Left ventricle myocardium inferior (tissue), 1 donor: ENCODE measurements around the gene SARM1. TPM values are rescaled to one million over a fixed set of nuclear protein-coding genes. Genes with fewer than 3 reads are reported as not detected.

ENCODE experiments used
- DNase-seq: peaks from one replicate; pipeline ENCODE4 v3.0.0-alpha.2; 2020
- H3K27ac ChIP-seq: fragments of 200-600 bp; replicated peaks from 2 replicates; pipeline ENCODE4 v1.8.0; 2021
- H3K27me3 ChIP-seq: fragments of 200-600 bp; 2 replicates; pipeline ENCODE4 v1.8.0; 2021; ENCODE audit warnings: low read depth
- H3K36me3 ChIP-seq: fragments of 200-600 bp; 2 replicates; pipeline ENCODE4 v1.8.0; 2021
- H3K4me1 ChIP-seq: fragments of 200-600 bp; 2 replicates; pipeline ENCODE4 v1.8.0; 2021
- H3K4me3 ChIP-seq: fragments of 200-600 bp; 2 replicates; pipeline ENCODE4 v1.8.0; 2021; ENCODE audit warnings: mild to moderate bottlenecking, moderate library complexity
- H3K9me3 ChIP-seq: fragments of 200-600 bp; replicated peaks from 2 replicates; pipeline ENCODE4 v1.8.0; 2021
- intact Hi-C: fragments of 100-400 bp; cut with micrococcal nuclease; formaldehyde crosslinking; loops from one replicate; pipeline ENCODE4 v1.11.0; 2022
- total RNA-seq: library from RNA; stranded (reverse); fragmentation: NEBNext Ultra II Directional; extraction: Animal tissue kit (Norgen Biotek cat#: 25700); gene quantifications from one replicate; pipeline ENCODE4 v1.2.1, GENCODE V29; 2021
- TF ChIP-seq, protein P1 (sequence below): fragments of 200-600 bp; IDR thresholded peaks from 2 replicates; pipeline ENCODE4 v1.8.0; 2021; ENCODE audit warnings: antibody characterized with exemption, mild to moderate bottlenecking, borderline replicate concordance
- donor health status: DM: no; HTN: yes; CAD: no; lungs with severe emphysema.

Gene SARM1
- total RNA-seq, 1 donor from 2014 or later: 5.1 TPM

DNA sequence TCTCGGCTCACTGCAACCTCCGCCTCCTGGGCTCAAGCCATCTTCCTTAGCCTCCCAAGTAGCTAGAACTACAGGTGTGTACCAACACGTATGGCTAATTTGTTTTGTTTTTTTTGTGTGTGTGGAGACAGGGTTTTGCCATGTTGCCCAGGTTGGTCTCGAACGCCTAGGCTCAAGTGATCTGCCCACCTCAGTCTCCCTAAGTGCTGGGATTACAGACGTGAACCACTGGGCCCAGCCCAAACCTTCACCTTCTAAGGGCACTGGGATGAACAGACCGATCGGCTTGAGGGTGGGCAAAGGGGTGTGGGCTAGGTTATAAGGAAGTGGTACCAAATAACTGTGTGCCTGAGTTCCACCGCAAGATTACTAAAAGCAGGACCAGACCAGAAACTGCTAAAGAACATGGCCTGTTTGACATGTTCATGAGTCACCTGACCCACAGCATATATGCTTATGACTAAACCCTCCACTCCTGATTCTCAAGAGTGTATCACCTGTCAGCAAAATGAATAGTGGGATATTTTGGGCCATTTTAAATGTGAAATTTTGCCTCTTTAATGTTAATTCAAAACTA, 44.4 kb upstream of the SARM1 start:
- Histone ChIP-seq H3K27ac (no peak overlapping the region), H3K36me3 (peaks cover 43% of the 10 kb centered on the region), H3K9me3 (no peaks in the 10 kb centered on the region), H3K4me1 (no peaks in the 10 kb centered on the region), H3K27me3 (no peaks in the 10 kb centered on the region), H3K4me3 (no peak overlapping the region)
- DNase-seq: no peak
- intact Hi-C loops: no loop called here
- TF ChIP-seq, protein P1, sequence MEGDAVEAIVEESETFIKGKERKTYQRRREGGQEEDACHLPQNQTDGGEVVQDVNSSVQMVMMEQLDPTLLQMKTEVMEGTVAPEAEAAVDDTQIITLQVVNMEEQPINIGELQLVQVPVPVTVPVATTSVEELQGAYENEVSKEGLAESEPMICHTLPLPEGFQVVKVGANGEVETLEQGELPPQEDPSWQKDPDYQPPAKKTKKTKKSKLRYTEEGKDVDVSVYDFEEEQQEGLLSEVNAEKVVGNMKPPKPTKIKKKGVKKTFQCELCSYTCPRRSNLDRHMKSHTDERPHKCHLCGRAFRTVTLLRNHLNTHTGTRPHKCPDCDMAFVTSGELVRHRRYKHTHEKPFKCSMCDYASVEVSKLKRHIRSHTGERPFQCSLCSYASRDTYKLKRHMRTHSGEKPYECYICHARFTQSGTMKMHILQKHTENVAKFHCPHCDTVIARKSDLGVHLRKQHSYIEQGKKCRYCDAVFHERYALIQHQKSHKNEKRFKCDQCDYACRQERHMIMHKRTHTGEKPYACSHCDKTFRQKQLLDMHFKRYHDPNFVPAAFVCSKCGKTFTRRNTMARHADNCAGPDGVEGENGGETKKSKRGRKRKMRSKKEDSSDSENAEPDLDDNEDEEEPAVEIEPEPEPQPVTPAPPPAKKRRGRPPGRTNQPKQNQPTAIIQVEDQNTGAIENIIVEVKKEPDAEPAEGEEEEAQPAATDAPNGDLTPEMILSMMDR: no peak

DNA sequence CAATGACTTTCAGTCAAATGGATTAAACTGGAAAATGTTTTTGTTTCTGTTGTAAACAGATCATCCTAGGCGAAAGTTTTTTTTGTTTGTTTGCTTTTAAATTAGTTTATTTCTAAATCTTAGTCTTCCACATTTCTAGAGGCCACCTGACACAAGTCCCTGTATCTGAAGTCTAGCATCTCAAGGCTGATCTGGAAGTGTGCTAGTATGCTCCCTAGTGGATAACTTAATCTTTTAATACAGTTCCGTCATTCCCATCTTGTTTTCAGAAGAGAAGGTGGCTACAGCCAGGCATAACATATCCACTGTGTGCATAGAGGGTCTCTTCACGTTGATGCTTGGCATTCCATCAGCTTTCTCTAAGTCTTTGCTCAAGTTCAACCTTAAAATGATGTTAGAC, 43.8 kb upstream of the SARM1 start:
- Histone ChIP-seq H3K4me1 (no peaks in the 10 kb centered on the region), H3K4me3 (no peak overlapping the region), H3K36me3 (peaks cover 46% of the 10 kb centered on the region), H3K27ac (no peak overlapping the region), H3K9me3 (no peaks in the 10 kb centered on the region), H3K27me3 (no peaks in the 10 kb centered on the region)
- TF ChIP-seq, protein P1: no peak
- no peak for DNase-seq
- intact Hi-C loops: no loop called here

DNA sequence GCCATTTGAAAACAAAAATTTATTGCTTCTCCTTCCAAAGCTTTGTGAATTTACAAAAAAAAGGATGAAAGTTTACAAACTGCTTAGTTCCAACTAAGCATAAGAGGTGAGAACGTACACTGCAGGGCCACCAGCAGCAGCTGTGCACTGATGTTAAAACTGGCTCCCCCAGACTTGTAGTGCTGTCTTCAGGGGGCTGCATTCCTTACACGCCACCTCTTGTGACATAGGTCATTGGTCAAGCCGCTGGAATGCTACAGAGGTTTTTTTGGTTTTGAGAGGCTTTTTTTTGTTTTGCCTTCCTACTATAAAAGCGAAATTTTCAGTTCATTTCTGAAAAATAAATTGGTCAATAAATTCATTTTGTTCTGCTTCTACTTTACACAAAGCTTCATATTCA, 43.2 kb upstream of the SARM1 start:
- H3K4me3 ChIP-seq: no peak overlapping the region
- no peak overlapping the region for H3K27ac ChIP-seq
- peaks cover 4% of the 10 kb centered on the region for H3K4me1 ChIP-seq
- H3K27me3 ChIP-seq: no peaks in the 10 kb centered on the region
- intact Hi-C loops: no loop called here
- DNase-seq: no peak
- no peaks in the 10 kb centered on the region for H3K9me3 ChIP-seq
- TF ChIP-seq, protein P1: no peak
- H3K36me3 ChIP-seq: peaks cover 46% of the 10 kb centered on the region

- Histone ChIP-seq H3K27me3 (no peaks in the 10 kb centered on the region), H3K4me1 (peaks cover 24% of the 10 kb centered on the region), H3K36me3 (peaks cover 46% of the 10 kb centered on the region), H3K27ac (no peak overlapping the region), H3K4me3 (no peak overlapping the region), H3K9me3 (no peaks in the 10 kb centered on the region)
- intact Hi-C loops: no loop called here
- no peak for DNase-seq
- TF ChIP-seq, protein P1: no peak
These were observed 40.8 kb upstream of the SARM1 start for GRCh38 chr17:28330671-28331070.

DNA sequence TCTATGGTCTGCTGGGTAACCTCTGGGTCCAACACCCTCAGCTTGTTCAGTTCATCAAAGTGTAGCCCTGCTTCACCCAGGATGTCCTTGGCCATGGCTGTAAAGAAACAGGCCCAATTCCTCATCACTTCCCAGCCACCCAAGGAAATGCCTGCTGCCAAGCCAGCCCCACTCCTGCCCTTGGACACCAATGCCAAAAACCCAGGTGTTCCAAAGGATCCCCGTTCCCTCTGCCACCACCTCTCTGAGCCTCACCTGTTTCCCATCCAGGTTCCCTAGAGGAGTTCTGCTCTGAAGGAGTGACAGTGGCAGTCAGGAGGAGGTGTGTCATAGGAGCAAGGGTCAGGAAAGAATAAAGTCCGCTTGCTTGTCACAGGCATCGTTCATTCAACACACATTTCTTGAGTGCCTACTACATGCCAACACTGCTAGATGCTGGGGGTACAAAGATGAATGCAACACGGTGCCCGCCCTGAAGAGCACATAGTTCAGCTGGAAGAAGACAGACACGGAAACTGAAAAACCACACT, 39.5 kb upstream of the SARM1 start:
- no peak overlapping the region for H3K4me3 ChIP-seq
- H3K36me3 ChIP-seq: peaks cover 46% of the 10 kb centered on the region
- peaks cover 37% of the 10 kb centered on the region for H3K4me1 ChIP-seq
- TF ChIP-seq, protein P1: no peak
- no peaks in the 10 kb centered on the region for H3K27me3 ChIP-seq
- intact Hi-C loops: no loop called here
- DNase-seq: no peak
- no peaks in the 10 kb centered on the region for H3K9me3 ChIP-seq
- no peak overlapping the region for H3K27ac ChIP-seq
